HPDE6-E6E7 (cell line): ENCODE results near the gene DRAM1.

Experiments used
- DNase-seq: peaks from one replicate; pipeline ENCODE4 v3.0.0; 2011; ENCODE audit warnings: missing footprints; ENCODE audit errors: extremely low spot score

The DRAM1 gene

GRCh38 chr12:101941306-101942249 is 64.2 kb downstream of the DRAM1 start:
- DNase-seq = no peak

GRCh38 chr12:101942250-101942605 is 64.8 kb downstream of the DRAM1 start:
- no peak for DNase-seq

GRCh38 chr12:101945369-101946232 is 68.2 kb downstream of the DRAM1 start:
- no peak for DNase-seq

DNA sequence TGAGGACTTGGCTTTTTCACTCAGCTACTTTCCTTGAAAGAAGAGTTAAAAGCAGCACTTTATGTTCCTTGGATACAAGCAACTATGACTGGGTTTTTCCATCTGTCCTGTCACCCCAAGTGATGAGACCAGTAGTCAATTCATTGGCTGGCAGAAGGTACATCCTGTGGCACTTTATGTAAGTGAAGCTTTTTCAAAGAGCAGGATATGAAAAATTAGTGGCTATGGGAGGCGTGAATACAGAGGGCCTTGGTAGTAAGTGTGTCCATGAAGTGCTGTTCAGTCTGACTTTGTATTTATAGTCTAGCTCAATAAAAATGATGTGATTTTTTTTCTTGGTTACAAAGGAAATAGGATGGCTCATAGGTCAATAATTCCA is 68.8 kb downstream of the DRAM1 start:
- no peak for DNase-seq

DNA sequence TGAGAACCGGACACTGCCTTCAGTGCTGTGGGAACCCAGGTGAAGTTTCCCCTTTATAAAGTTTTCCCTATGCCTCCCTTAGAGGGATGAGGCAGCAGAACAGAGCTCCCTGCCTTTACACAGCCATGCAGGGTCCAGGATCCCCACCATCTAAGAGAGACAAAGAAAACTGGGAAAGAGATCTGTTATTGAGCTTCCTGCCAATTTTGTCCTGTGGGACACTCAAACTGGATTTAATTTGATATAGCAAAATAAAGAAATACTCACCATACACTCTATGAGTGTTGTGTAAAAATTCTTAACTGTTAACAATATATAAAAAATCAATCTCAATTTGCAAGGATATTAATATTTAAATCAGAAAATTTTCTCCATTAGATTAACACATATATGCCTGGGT is 69.9 kb downstream of the DRAM1 start:
- no peak for DNase-seq

- DNase-seq = no peak
Observed at GRCh38 chr12:101948365-101948764, 71.0 kb downstream of the DRAM1 start.

- DNase-seq = no peak
Observed at GRCh38 chr12:101951002-101951670, 73.8 kb downstream of the DRAM1 start.

DNA sequence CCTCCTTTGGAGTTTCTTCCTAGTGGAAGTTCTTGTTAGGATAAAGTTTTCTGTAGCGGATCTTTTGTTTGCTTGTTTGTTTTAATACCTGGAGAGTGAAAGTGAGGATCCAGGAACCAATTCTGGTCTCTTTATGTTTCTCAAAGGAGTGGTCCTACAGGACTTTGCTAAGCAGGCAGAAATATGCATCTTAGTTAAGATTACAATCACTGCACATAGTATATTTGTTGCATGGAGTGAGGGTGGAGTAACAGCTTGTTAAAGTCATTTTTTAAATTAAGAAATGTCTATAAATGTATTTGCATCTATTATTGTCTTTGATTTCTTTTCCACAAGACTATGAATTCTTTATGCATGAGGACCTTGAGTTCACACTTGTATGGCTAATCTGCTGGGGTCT is 76.7 kb downstream of the DRAM1 start:
- no peak for DNase-seq

- no peak for DNase-seq
Observed at GRCh38 chr12:101954676-101955075, 77.3 kb downstream of the DRAM1 start.

GRCh38 chr12:101957252-101957959 is 80.0 kb downstream of the DRAM1 start:
- no peak for DNase-seq

- no peak for DNase-seq
Observed at GRCh38 chr12:101959607-101960006, 82.2 kb downstream of the DRAM1 start.

- DNase-seq = no peak
Observed at GRCh38 chr12:101962486-101962885, 85.1 kb downstream of the DRAM1 start.

DNA sequence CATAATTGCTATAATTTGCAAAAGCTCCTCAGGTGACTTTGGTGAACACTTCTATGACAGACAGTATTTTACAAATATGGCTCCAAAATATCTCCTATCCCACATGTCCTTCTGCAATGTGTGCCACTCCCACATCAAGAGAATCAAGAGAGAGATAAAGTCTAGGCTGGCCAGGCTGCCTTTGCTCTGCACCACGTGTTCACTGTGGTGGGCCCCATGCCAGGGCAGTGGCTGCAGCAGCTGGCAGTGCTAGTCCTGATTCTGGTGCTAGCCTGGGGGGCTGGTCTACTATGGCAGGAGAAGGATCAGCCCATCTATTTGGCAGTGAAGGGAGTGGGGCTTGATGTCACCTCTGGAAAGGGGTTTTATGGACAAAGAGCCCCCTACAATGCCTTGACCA is 86.3 kb downstream of the DRAM1 start:
- no peak for DNase-seq

- DNase-seq = no peak
Observed at GRCh38 chr12:101966496-101966895, 89.1 kb downstream of the DRAM1 start.

DNA sequence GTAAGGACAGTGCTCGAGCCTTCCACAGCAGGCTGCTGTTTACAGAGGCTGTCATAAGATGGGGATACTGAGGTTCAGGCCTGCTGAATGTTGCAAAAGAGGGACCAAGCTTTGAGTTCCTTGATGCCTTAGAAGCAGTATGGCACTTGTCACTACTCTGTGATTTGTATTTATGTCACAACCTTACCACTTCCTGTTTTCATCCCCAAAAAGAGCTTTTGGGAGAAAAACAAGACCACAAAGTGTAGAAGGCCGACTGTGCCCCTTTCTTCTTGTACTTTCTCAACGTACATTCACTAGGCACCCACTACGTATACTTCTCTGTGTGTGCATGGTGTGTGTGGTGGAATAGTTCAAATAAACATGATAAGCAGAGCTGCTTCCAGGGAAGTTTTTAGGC is 90.1 kb downstream of the DRAM1 start:
- no peak for DNase-seq

DNA sequence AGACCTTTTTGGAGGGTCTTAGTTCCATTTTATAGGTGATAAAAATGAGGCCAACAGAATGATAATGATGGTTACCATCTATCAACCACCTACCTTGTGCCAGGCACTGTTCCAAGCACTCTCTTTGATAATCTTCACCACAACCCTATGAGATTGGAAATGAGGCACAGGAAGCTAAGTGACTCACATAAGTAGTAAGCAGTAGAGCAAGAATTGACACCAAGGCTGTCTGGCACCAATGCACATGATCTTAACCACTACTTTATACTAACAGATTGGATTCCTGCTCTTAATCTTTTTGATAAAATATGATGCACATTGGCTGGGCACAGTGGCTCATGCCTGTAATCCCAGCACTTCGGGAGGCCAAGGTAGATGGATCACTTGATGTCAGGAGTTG is 91.4 kb downstream of the DRAM1 start:
- no peak for DNase-seq
